Activated T-cell treated with anti-CD3 and anti-CD28 coated beads, Interleukin-2, amount 50 U/mL, for 4 hours (primary cell): ENCODE measurements around the gene PRKCE. TPM values are rescaled to one million over a fixed set of nuclear protein-coding genes. Genes with fewer than 3 reads are reported as not detected.

Source experiments
- ATAC-seq, 2 donors: fragments of 200-7000 bp; cut with Tn5 transposase; one replicate each; pipeline ENCODE4 v1.10.0; 2021
- DNase-seq: peaks from one replicate; pipeline ENCODE4 v3.0.0-alpha.2; 2020
- H3K27me3 Mint-ChIP-seq: one replicate; pipeline ENCODE4 v1.8.0; 2021; ENCODE audit warnings: low read depth, mixed read lengths
- H3K36me3 Mint-ChIP-seq: one replicate; pipeline ENCODE4 v1.8.0; 2022; ENCODE audit warnings: mixed read lengths; ENCODE audit not compliant: insufficient read depth
- H3K4me1 Mint-ChIP-seq: one replicate; pipeline ENCODE4 v1.8.0; 2021; ENCODE audit warnings: low read depth, mixed read lengths
- H3K4me3 Mint-ChIP-seq: one replicate; pipeline ENCODE4 v1.8.0; 2021; ENCODE audit warnings: mild to moderate bottlenecking, moderate library complexity, mixed read lengths
- H3K9me3 Mint-ChIP-seq: one replicate; pipeline ENCODE4 v1.8.0; 2021; ENCODE audit warnings: mixed read lengths
- total RNA-seq, 3 donors: library from RNA; stranded (reverse); gene quantifications; one replicate each; pipeline ENCODE4 v1.2.1, GENCODE V29; 2021

Gene PRKCE
- total RNA-seq, 3 donors from 2014 or later, result 9.1 to 9.5 (median 9.2) TPM

GRCh38 chr2:45839508-45840251 lies 188.2 kb downstream of the PRKCE start:
- Mint-ChIP-seq H3K4me3 (no peak overlapping the region), H3K27me3 (no peaks in the 10 kb centered on the region), H3K4me1 (peaks cover 25% of the 10 kb centered on the region), H3K36me3 (no peaks in the 10 kb centered on the region), H3K9me3 (no peaks in the 10 kb centered on the region)
- ATAC-seq (no peak), DNase-seq (no peak)

GRCh38 chr2:45840481-45840880 lies 189.0 kb downstream of the PRKCE start:
- no peaks in the 10 kb centered on the region for H3K36me3 Mint-ChIP-seq
- DNase-seq (no peak), ATAC-seq (no peak)
- no peak overlapping the region for H3K4me3 Mint-ChIP-seq
- no peaks in the 10 kb centered on the region for H3K9me3 Mint-ChIP-seq
- H3K27me3 Mint-ChIP-seq, result no peaks in the 10 kb centered on the region
- H3K4me1 Mint-ChIP-seq, result peaks cover 27% of the 10 kb centered on the region

- no peak for ATAC-seq
- Mint-ChIP-seq H3K4me1 (peaks cover 24% of the 10 kb centered on the region), H3K9me3 (no peaks in the 10 kb centered on the region), H3K27me3 (no peaks in the 10 kb centered on the region), H3K36me3 (peaks cover 12% of the 10 kb centered on the region), H3K4me3 (no peak overlapping the region)
- no peak for DNase-seq
These were observed 190.4 kb downstream of the PRKCE start for GRCh38 chr2:45841752-45842407.

- Mint-ChIP-seq H3K27me3 (no peaks in the 10 kb centered on the region), H3K36me3 (peaks cover 12% of the 10 kb centered on the region), H3K4me3 (no peak overlapping the region), H3K9me3 (no peaks in the 10 kb centered on the region), H3K4me1 (peaks cover 23% of the 10 kb centered on the region)
- no peak for DNase-seq
- ATAC-seq, result no peak
These were observed 191.7 kb downstream of the PRKCE start for GRCh38 chr2:45843136-45843535.

DNA sequence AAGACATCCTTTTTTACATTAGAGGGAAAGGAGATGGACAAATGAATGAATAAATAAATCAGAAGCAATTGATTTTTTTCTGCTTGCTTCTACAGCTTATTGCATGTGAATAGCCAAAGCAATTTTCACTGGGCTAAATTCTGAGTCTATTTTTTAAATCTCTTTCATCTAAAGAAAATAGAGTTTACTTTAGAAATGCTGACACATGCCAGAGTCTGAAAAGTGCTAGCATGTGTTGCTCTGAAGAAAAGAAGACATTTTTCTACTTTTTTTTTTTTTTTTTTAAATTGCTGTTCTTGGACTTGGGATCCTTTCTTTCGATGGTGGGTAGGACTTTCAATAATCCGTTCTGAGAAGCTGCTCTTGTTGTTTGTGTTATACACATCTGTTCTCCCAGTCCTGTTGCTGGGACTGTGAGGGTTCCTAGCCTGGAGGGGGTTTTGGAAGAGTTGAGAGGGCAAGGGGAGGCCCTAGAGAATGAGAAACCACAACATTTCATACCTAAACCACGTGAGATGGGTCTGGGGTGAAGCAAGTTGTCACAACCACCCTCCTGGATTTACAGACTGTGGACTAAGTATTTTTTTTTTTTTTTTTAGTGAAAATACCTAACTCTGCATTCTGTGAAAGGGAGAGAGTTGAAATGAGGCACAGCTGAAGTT lies 193.5 kb downstream of the PRKCE start:
- ATAC-seq (no peak), DNase-seq (no peak)
- Mint-ChIP-seq H3K4me1 (peaks cover 23% of the 10 kb centered on the region), H3K4me3 (no peak overlapping the region), H3K36me3 (peaks cover 20% of the 10 kb centered on the region), H3K27me3 (no peaks in the 10 kb centered on the region), H3K9me3 (no peaks in the 10 kb centered on the region)

- H3K4me3 Mint-ChIP-seq, result no peak overlapping the region
These were observed 194.1 kb downstream of the PRKCE start for GRCh38 chr2:45845566-45845965.

GRCh38 chr2:45849491-45850283 lies 198.2 kb downstream of the PRKCE start:
- no peaks in the 10 kb centered on the region for H3K9me3 Mint-ChIP-seq
- H3K36me3 Mint-ChIP-seq, result peaks cover 22% of the 10 kb centered on the region
- no peaks in the 10 kb centered on the region for H3K27me3 Mint-ChIP-seq
- no peak overlapping the region for H3K4me3 Mint-ChIP-seq
- peaks cover 4% of the 10 kb centered on the region for H3K4me1 Mint-ChIP-seq
- DNase-seq, result no peak
- ATAC-seq, result no peak

More at GRCh38 chr2:45845566-45845965, 194.1 kb downstream of the PRKCE start:
- H3K9me3 Mint-ChIP-seq, result no peaks in the 10 kb centered on the region
- peaks cover 25% of the 10 kb centered on the region for H3K4me1 Mint-ChIP-seq
- DNase-seq (no peak), ATAC-seq (no peak)
- no peaks in the 10 kb centered on the region for H3K27me3 Mint-ChIP-seq
- H3K36me3 Mint-ChIP-seq, result peaks cover 21% of the 10 kb centered on the region

DNA sequence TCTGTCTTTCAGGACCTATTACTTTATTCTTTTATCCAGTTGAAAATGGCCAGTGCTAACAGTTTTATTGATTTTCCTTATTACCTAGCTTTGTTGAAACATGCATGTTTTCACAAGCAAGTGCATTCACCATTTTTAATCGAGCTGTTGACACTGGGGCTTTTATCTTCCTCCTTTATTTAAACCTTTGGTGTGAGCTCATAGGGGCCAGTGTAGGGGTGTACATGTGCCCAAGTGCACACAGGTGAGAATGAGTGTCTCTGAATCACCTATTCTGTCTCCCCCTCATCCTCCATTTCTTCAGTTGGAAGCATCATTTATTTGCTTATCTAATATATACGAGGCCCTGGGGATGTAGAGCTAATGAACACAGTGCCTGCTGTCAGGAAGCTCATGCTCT lies 199.1 kb downstream of the PRKCE start:
- no peak for DNase-seq
- Mint-ChIP-seq H3K4me1 (peaks cover 2% of the 10 kb centered on the region), H3K36me3 (peaks cover 22% of the 10 kb centered on the region), H3K4me3 (no peak overlapping the region), H3K9me3 (no peaks in the 10 kb centered on the region), H3K27me3 (no peaks in the 10 kb centered on the region)
- ATAC-seq, result no peak

- H3K4me1 Mint-ChIP-seq, result peaks cover 2% of the 10 kb centered on the region
- no peak overlapping the region for H3K4me3 Mint-ChIP-seq
- DNase-seq (no peak), ATAC-seq (no peak)
- H3K27me3 Mint-ChIP-seq, result no peaks in the 10 kb centered on the region
- peaks cover 18% of the 10 kb centered on the region for H3K36me3 Mint-ChIP-seq
- no peaks in the 10 kb centered on the region for H3K9me3 Mint-ChIP-seq
These were observed 199.6 kb downstream of the PRKCE start for GRCh38 chr2:45851111-45851510.

DNA sequence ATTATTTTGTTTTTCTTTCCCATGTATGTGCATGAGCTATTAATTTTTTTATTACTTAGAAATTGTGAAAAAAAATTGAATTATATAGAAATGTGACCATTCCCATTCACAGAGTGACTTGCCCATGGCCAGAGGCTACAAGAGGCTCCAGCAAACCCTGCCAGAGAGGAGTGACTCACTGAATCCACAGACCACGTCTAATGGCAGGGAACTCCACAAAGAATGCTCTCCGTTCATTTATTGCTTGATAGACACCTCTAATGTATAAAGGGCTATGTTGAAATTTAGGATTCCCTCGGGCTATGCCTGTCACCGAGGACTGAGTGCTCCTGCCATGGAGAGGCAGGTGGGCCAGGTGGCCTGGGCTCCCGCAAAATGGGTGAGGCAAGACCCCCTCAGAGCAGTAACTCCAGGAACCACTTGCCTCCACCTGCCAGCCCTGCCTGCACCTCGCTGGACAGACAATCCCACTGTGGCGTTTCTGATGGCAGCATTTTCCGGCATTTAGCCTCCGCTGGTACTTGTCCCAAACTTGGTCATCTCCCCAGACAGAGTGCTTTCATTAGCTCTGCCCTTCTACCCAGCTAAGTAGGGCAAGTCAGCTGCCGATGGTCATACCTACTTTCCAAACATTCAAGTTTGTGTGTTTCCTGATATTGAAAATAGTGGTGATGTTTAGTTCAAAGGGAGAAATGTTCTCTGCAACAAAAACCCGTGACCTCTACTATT lies 200.3 kb downstream of the PRKCE start:
- Mint-ChIP-seq H3K4me3 (no peak overlapping the region), H3K4me1 (peaks cover 5% of the 10 kb centered on the region), H3K9me3 (no peaks in the 10 kb centered on the region), H3K27me3 (no peaks in the 10 kb centered on the region), H3K36me3 (peaks cover 11% of the 10 kb centered on the region)
- DNase-seq (no peak), ATAC-seq (no peak)

- ATAC-seq (no peak), DNase-seq (no peak)
- Mint-ChIP-seq H3K27me3 (no peaks in the 10 kb centered on the region), H3K9me3 (no peaks in the 10 kb centered on the region), H3K4me1 (peaks cover 8% of the 10 kb centered on the region), H3K36me3 (peaks cover 10% of the 10 kb centered on the region), H3K4me3 (no peak overlapping the region)
These were observed 201.1 kb downstream of the PRKCE start for GRCh38 chr2:45852450-45853150.

- Mint-ChIP-seq H3K4me1 (peaks cover 24% of the 10 kb centered on the region), H3K9me3 (no peaks in the 10 kb centered on the region), H3K27me3 (no peaks in the 10 kb centered on the region), H3K4me3 (no peak overlapping the region), H3K36me3 (peaks cover 2% of the 10 kb centered on the region)
- no peak for DNase-seq
- ATAC-seq, result no peak
These were observed 203.9 kb downstream of the PRKCE start for GRCh38 chr2:45855374-45855773.
